IMR-90 (cell line): ENCODE measurements around the gene NUP37. TPM values are rescaled to one million over a fixed set of nuclear protein-coding genes. Genes with fewer than 3 reads are reported as not detected.

Experiments used
- ATAC-seq: fragments of 200-7000 bp; cut with Tn5 transposase; 2 replicates; pipeline ENCODE4 v1.9.1; 2020; ENCODE audit warnings: low read depth, mild to moderate bottlenecking, moderate library complexity
- BruUV-seq: library from RNA; stranded (reverse); fragments of 400-500 nt; replicated peaks from 2 replicates; lab custom pipeline; 2021; lab: Mats Ljungman, UMichigan
- CTCF ChIA-PET: fragments of 300-600 bp; formaldehyde crosslinking; extraction: SDS; loops from one replicate; lab custom pipeline; 2021; ENCODE audit warnings: antibody characterized with exemption; lab: Yijun Ruan, JAX
- POLR2A ChIA-PET: fragments of 300-600 bp; sonication (Branson Sonifier 250); formaldehyde crosslinking; loops from one replicate; lab custom pipeline; 2022; ENCODE audit warnings: antibody characterized with exemption; ENCODE audit not compliant: unreplicated experiment; lab: Charles Lee
- DNase-seq: peaks from one replicate; pipeline ENCODE4 v3.0.0; 2013
- H2AFZ ChIP-seq: replicated peaks from 2 replicates; pipeline ENCODE3; 2013; ENCODE audit warnings: low read length, mild to moderate bottlenecking; ENCODE audit not compliant: poor library complexity
- H2AK5ac ChIP-seq: 2 replicates; pipeline ENCODE4 v1.6.1; 2013; ENCODE audit warnings: low read depth, low read length, inconsistent platforms
- H2AK9ac ChIP-seq: replicated peaks from 2 replicates; pipeline ENCODE3; 2013; ENCODE audit warnings: mild to moderate bottlenecking, low read depth, low read length, moderate library complexity; ENCODE audit not compliant: poor library complexity
- H2BK120ac ChIP-seq: 2 replicates; pipeline ENCODE4 v1.6.1; 2013; ENCODE audit warnings: low read depth, low read length, inconsistent platforms
- H2BK15ac ChIP-seq: 3 replicates; pipeline ENCODE4 v1.6.1; 2013; ENCODE audit warnings: low read depth, low read length, inconsistent platforms
- H2BK20ac ChIP-seq: 2 replicates; pipeline ENCODE4 v1.6.1; 2013; ENCODE audit warnings: low read depth, mild to moderate bottlenecking, inconsistent platforms, low read length, moderate library complexity
- H2BK5ac ChIP-seq: 2 replicates; pipeline ENCODE4 v1.6.1; 2013; ENCODE audit warnings: mild to moderate bottlenecking, low read depth, low read length, inconsistent platforms; ENCODE audit not compliant: poor library complexity, severe bottlenecking
- H3K14ac ChIP-seq: replicated peaks from 2 replicates; pipeline ENCODE4 v1.6.1; 2013; ENCODE audit warnings: low read depth, low read length, inconsistent platforms
- H3K18ac ChIP-seq: 2 replicates; pipeline ENCODE4 v1.6.1; 2013; ENCODE audit warnings: low read depth, low read length, control low read depth
- H3K23ac ChIP-seq: 2 replicates; pipeline ENCODE4 v1.6.1; 2013; ENCODE audit warnings: low read depth, low read length, inconsistent platforms
- H3K27ac ChIP-seq: 2 replicates; pipeline ENCODE4 v1.5.1; 2013; ENCODE audit warnings: mild to moderate bottlenecking, control low read depth, low read length; ENCODE audit not compliant: insufficient read depth
- H3K27me3 ChIP-seq: 2 replicates; pipeline ENCODE4 v1.6.1; 2013; ENCODE audit warnings: low read length; ENCODE audit not compliant: control insufficient read depth, insufficient read depth
- H3K36me3 ChIP-seq: 2 replicates; pipeline ENCODE4 v1.6.1; 2013; ENCODE audit warnings: low read length, mixed read lengths; ENCODE audit not compliant: control insufficient read depth, insufficient read depth
- H3K4ac ChIP-seq: 2 replicates; pipeline ENCODE4 v1.6.1; 2013; ENCODE audit warnings: low read depth, low read length, inconsistent platforms
- H3K4me1 ChIP-seq: 2 replicates; pipeline ENCODE4 v1.6.1; 2013; ENCODE audit warnings: low read length, mixed read lengths; ENCODE audit not compliant: control insufficient read depth, insufficient read depth
- H3K4me2 ChIP-seq: 2 replicates; pipeline ENCODE4 v1.6.1; 2013; ENCODE audit warnings: low read depth, mild to moderate bottlenecking, control low read depth, low read length, moderate library complexity
- H3K4me3 ChIP-seq: 2 replicates; pipeline ENCODE4 v1.5.1; 2013; ENCODE audit warnings: low read depth, mild to moderate bottlenecking, control low read depth, low read length, moderate library complexity; ENCODE audit not compliant: insufficient read depth
- H3K56ac ChIP-seq: 2 replicates; pipeline ENCODE4 v1.6.1; 2013; ENCODE audit warnings: low read length, inconsistent platforms; ENCODE audit not compliant: insufficient read depth; ENCODE audit errors: extremely low read depth
- H3K79me1 ChIP-seq, 2 experiments: 2 replicates each; pipeline ENCODE4 v1.6.1; 2013; ENCODE audit warnings: low read length in 2 of 2, inconsistent platforms in 1 of 2, low read depth in 1 of 2
- H3K9ac ChIP-seq: 2 replicates; pipeline ENCODE4 v1.6.1; 2013; ENCODE audit warnings: low read depth, low read length, control low read depth
- H3K9me1 ChIP-seq: 2 replicates; pipeline ENCODE4 v1.6.1; 2013; ENCODE audit warnings: low read length, inconsistent platforms; ENCODE audit not compliant: insufficient read depth
- H3K9me3 ChIP-seq: 2 replicates; pipeline ENCODE4 v1.6.1; 2013; ENCODE audit warnings: low read length; ENCODE audit not compliant: control insufficient read depth, insufficient read depth
- H4K20me1 ChIP-seq: 2 replicates; pipeline ENCODE4 v1.6.1; 2013; ENCODE audit warnings: low read length, inconsistent platforms; ENCODE audit not compliant: insufficient read depth
- H4K5ac ChIP-seq: 2 replicates; pipeline ENCODE4 v1.6.1; 2013; ENCODE audit warnings: mild to moderate bottlenecking, low read depth, low read length, control low read depth
- H4K8ac ChIP-seq, 2 experiments: 2 replicates each; pipeline ENCODE4 v1.6.1; 2013; ENCODE audit warnings: low read depth in 2 of 2, low read length in 2 of 2, control low read depth in 1 of 2, inconsistent platforms in 1 of 2
- H4K91ac ChIP-seq: 2 replicates; pipeline ENCODE4 v1.6.1; 2013; ENCODE audit warnings: low read depth, low read length, inconsistent platforms; ENCODE audit not compliant: insufficient read depth
- BHLHE40 ChIP-seq: fragments of 150-350 bp; IDR thresholded peaks from 2 replicates; pipeline ENCODE4 v1.6.1; 2016; ENCODE audit warnings: mild to moderate bottlenecking, low read depth, low read length
- MXI1 ChIP-seq: IDR thresholded peaks from 2 replicates; pipeline ENCODE4 v1.6.1; 2012; ENCODE audit warnings: low read depth, mild to moderate bottlenecking, low read length, moderate library complexity, borderline replicate concordance
- NFE2L2 ChIP-seq: fragments of 150-350 bp; IDR thresholded peaks from 2 replicates; pipeline ENCODE4 v1.6.1; 2016; ENCODE audit warnings: low read depth, mild to moderate bottlenecking, low read length
- POLR2A ChIP-seq: IDR thresholded peaks from 2 replicates; pipeline ENCODE4 v1.6.1; 2012; ENCODE audit warnings: mild to moderate bottlenecking, low read depth, low read length
- RCOR1 ChIP-seq: IDR thresholded peaks from 2 replicates; pipeline ENCODE4 v1.6.1; 2012; ENCODE audit warnings: mild to moderate bottlenecking, low read length, improper control_type of control experiment; ENCODE audit not compliant: insufficient replicate concordance
- SMC3 ChIP-seq: fragments of 150-350 bp; IDR thresholded peaks from 2 replicates; pipeline ENCODE4 v1.6.1; 2016; ENCODE audit warnings: low read depth, mild to moderate bottlenecking, antibody characterized with exemption, low read length, moderate library complexity
- WGBS, 2 experiments: methylation state at CpG; one replicate each; pipeline versions ENCODE4 v1.1.5 to v1.1.7; 2013; ENCODE audit warnings: missing lambda C conversion rate in 2 of 2; ENCODE audit not compliant: insufficient read length in 1 of 2; ENCODE audit errors: extremely low coverage in 2 of 2; 5-methylcytosine and 5-hydroxymethylcytosine counted together
- dilution Hi-C: fragments of 300-500 bp; cut with HindIII; formaldehyde crosslinking; loops from one replicate; pipeline ENCODE4 v1.14.3; 2018; ENCODE audit warnings: low sequenced_read_pairs; ENCODE audit not compliant: unreplicated experiment
- in situ Hi-C: fragments of 300-500 bp; cut with MboI; formaldehyde crosslinking; loops from 3 replicates; pipeline ENCODE4 v1.14.3; 2019; ENCODE audit warnings: low sequenced_read_pairs, inconsistent platforms, mixed read lengths
- intact Hi-C: fragments of 100-400 bp; cut with micrococcal nuclease; formaldehyde crosslinking; loops from 2 replicates; pipeline ENCODE4 v1.10.0; 2022
- polyA plus RNA-seq, 3 experiments: library from polyadenylated mRNA; depleted of rRNA; stranded (reverse); fragments of >200 nt; gene quantifications; 2 replicates each; pipeline ENCODE4 v1.2.3, GENCODE V29; 2012; ENCODE audit warnings: low replicate concordance in 1 of 3
- total RNA-seq: library from RNA; depleted of rRNA; stranded (reverse); fragments of >200 nt; gene quantifications from 2 replicates; pipeline ENCODE4 v1.2.3, GENCODE V29; 2012
- TF ChIP-seq, protein P1 (sequence below): fragments of 150-350 bp; IDR thresholded peaks from 2 replicates; pipeline ENCODE4 v1.6.1; 2016; ENCODE audit warnings: low read depth, mild to moderate bottlenecking, low read length, moderate library complexity, borderline replicate concordance
- TF ChIP-seq, protein P2 (sequence below): fragments of 150-350 bp; IDR thresholded peaks from 2 replicates; pipeline ENCODE4 v1.6.1; 2017; ENCODE audit warnings: mild to moderate bottlenecking, antibody characterized with exemption, low read length, low read depth

Gene NUP37
- total and polyA plus RNA-seq, 2 of the 4 experiments (the other 2 are of a cell fraction), result 41.1 to 55.0 TPM

DNA sequence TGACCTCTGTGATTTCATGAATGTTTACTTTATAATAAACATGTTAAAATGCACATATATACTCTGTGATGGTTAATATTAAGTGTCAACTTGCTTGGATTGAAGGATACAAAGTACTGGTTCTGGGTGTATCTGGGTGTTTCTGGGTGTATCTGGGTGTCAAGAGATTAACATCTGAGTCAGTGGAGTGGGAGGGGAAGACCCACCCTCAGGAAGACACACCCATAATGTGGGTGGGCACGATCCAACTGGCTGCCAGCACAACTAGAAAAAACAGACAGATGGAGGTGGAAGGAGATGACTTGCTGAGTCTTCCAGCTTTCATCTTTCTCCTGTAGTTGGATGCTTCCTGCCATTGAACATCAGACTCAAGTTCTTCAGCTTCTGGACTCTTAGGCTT lies 11.9 kb downstream of the NUP37 start:
- no peak overlapping the region for H3K9ac ChIP-seq
- no peaks in the 10 kb centered on the region for H4K20me1 ChIP-seq
- no peak overlapping the region for H3K18ac ChIP-seq
- no peak overlapping the region for H3K4me2 ChIP-seq
- peaks cover 31% of the 10 kb centered on the region for H3K36me3 ChIP-seq
- no peak overlapping the region for H2BK15ac ChIP-seq
- no peaks in the 10 kb centered on the region for H3K27me3 ChIP-seq
- TF ChIP-seq MXI1, result no peak
- no peak for TF ChIP-seq NFE2L2
- TF ChIP-seq RCOR1, result no peak
- TF ChIP-seq SMC3, result no peak
- no peak for TF ChIP-seq BHLHE40
- TF ChIP-seq, protein P1, sequence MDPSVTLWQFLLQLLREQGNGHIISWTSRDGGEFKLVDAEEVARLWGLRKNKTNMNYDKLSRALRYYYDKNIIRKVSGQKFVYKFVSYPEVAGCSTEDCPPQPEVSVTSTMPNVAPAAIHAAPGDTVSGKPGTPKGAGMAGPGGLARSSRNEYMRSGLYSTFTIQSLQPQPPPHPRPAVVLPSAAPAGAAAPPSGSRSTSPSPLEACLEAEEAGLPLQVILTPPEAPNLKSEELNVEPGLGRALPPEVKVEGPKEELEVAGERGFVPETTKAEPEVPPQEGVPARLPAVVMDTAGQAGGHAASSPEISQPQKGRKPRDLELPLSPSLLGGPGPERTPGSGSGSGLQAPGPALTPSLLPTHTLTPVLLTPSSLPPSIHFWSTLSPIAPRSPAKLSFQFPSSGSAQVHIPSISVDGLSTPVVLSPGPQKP, result no peak
- no peak for TF ChIP-seq POLR2A
- TF ChIP-seq, protein P2, sequence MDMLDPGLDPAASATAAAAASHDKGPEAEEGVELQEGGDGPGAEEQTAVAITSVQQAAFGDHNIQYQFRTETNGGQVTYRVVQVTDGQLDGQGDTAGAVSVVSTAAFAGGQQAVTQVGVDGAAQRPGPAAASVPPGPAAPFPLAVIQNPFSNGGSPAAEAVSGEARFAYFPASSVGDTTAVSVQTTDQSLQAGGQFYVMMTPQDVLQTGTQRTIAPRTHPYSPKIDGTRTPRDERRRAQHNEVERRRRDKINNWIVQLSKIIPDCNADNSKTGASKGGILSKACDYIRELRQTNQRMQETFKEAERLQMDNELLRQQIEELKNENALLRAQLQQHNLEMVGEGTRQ, result no peak
- BruUV-seq, result no TSS peak
- no peak overlapping the region for H4K5ac ChIP-seq
- no CpG with 5 or more reads among the region's 1 CpG for WGBS, 2 experiments
- H2AK5ac ChIP-seq, result no peak overlapping the region
- CTCF ChIA-PET, result no interaction called here
- H3K4me1 ChIP-seq, result no peaks in the 10 kb centered on the region
- H3K56ac ChIP-seq, result no peak overlapping the region
- no peak overlapping the region for H2BK5ac ChIP-seq
- in situ Hi-C loops, result no loop called here
- ATAC-seq, result no peak
- H3K9me1 ChIP-seq, result no peaks in the 10 kb centered on the region
- no peak overlapping the region for H3K23ac ChIP-seq
- intact Hi-C loops, result no loop called here
- no peak overlapping the region for H4K91ac ChIP-seq
- H2BK20ac ChIP-seq, result no peak overlapping the region
- H2AK9ac ChIP-seq, result no peak overlapping the region
- H3K9me3 ChIP-seq, result 0 out of 2 replicates have a peak, but pooled peaks cover 3% of the 10 kb centered on the region
- no peak overlapping the region for H3K4me3 ChIP-seq
- no peak for DNase-seq
- H2AFZ ChIP-seq, result no peak overlapping the region
- H3K4ac ChIP-seq, result no peak overlapping the region
- peaks cover 5 to 10% of the 10 kb centered on the region in 2 experiments; a peak in 3 of 4 replicates for H3K79me1 ChIP-seq
- POLR2A ChIA-PET, result no interaction called here
- H2BK120ac ChIP-seq, result no peak overlapping the region
- no peak overlapping the region for H3K27ac ChIP-seq
- no peak overlapping the region for H4K8ac ChIP-seq
- dilution Hi-C loops, result no loop called here
- H3K14ac ChIP-seq, result no peak overlapping the region
